ENCODE measurements around the gene ABCA3.

GRCh38 chr16:2286550-2286949 lies 54.0 kb downstream of the ABCA3 start:
- no peak for TF ChIP-seq CTCF (IDR thresholded peaks at IDR 0.05)
- no peak for TF ChIP-seq EP300 (IDR thresholded peaks at IDR 0.05)
- no peak for TF ChIP-seq POLR2A (IDR thresholded peaks at IDR 0.05)

All from sigmoid colon (tissue), 4 donors.